OCI-LY7 (cell line): ENCODE data around the gene SPAG16. TPM values are rescaled to one million over a fixed set of nuclear protein-coding genes. Genes with fewer than 3 reads are reported as not detected.

ENCODE experiments used
- BruUV-seq: library from RNA; stranded (reverse); fragments of 400-500 nt; replicated peaks from 2 replicates; lab custom pipeline; 2021; lab: Mats Ljungman, UMichigan
- CTCF ChIA-PET: fragments of 300-600 bp; sonication (Branson Sonifier 250); formaldehyde crosslinking; loops from one replicate; lab custom pipeline; 2022; ENCODE audit warnings: antibody characterized with exemption; ENCODE audit not compliant: unreplicated experiment; lab: Charles Lee
- POLR2A ChIA-PET: fragments of 300-600 bp; sonication (Branson Sonifier 250); formaldehyde crosslinking; loops from one replicate; lab custom pipeline; 2022; ENCODE audit warnings: antibody characterized with exemption; lab: Charles Lee
- DNase-seq: peaks from one replicate; pipeline ENCODE4 v3.0.0-alpha.2; 2015; ENCODE audit warnings: low spot score
- H2AFZ ChIP-seq: fragments of 200-600 bp; sonication (generic), shearing (Covaris generic); 2 replicates; pipeline ENCODE4 v1.6.1; 2014; ENCODE audit warnings: mild to moderate bottlenecking, antibody characterized with exemption, low read length, moderate library complexity
- H3K27ac ChIP-seq: fragments of 200-600 bp; sonication (generic); 2 replicates; pipeline ENCODE4 v1.5.1; 2014; ENCODE audit warnings: mixed run types, low read depth, mild to moderate bottlenecking, moderate library complexity, low read length, inconsistent platforms; ENCODE audit not compliant: poor library complexity, severe bottlenecking
- H3K36me3 ChIP-seq: fragments of 200-600 bp; sonication (generic); 2 replicates; pipeline ENCODE4 v1.6.1; 2014; ENCODE audit warnings: mild to moderate bottlenecking, antibody characterized with exemption, low read length, moderate library complexity, mixed read lengths; ENCODE audit not compliant: insufficient read depth
- H3K4me1 ChIP-seq: fragments of 200-600 bp; sonication (generic); 2 replicates; pipeline ENCODE4 v1.5.1; 2014; ENCODE audit warnings: mild to moderate bottlenecking, low read length; ENCODE audit not compliant: insufficient read depth, poor library complexity, severe bottlenecking
- H3K4me2 ChIP-seq: fragments of 200-600 bp; sonication (generic); 2 replicates; pipeline ENCODE4 v1.6.1; 2014; ENCODE audit warnings: mild to moderate bottlenecking, low read length
- H3K4me3 ChIP-seq: fragments of 200-600 bp; sonication (generic); 2 replicates; pipeline ENCODE4 v1.5.1; 2014; ENCODE audit warnings: mild to moderate bottlenecking, low read depth, low read length; ENCODE audit not compliant: poor library complexity, severe bottlenecking
- H3K79me2 ChIP-seq: fragments of 200-600 bp; sonication (generic); 2 replicates; pipeline ENCODE4 v1.6.1; 2016; ENCODE audit warnings: low read depth, mild to moderate bottlenecking, low read length, moderate library complexity, mixed read lengths; ENCODE audit not compliant: insufficient read depth
- H3K9me2 ChIP-seq: fragments of 200-600 bp; sonication (generic); 2 replicates; pipeline ENCODE4 v1.6.1; 2016; ENCODE audit warnings: mild to moderate bottlenecking, low read length, mixed read lengths; ENCODE audit not compliant: insufficient read depth
- H3K9me3 ChIP-seq: fragments of 200-600 bp; sonication (generic); 2 replicates; pipeline ENCODE4 v1.6.1; 2014; ENCODE audit warnings: mild to moderate bottlenecking, mixed run types, low read length, mixed read lengths
- H4K20me1 ChIP-seq: fragments of 200-600 bp; sonication (generic); 2 replicates; pipeline ENCODE4 v1.6.1; 2014; ENCODE audit warnings: mild to moderate bottlenecking, antibody characterized with exemption, low read length, moderate library complexity, mixed read lengths; ENCODE audit not compliant: insufficient read depth
- CTCF ChIP-seq: fragments of 200-600 bp; sonication (generic); conservative IDR thresholded peaks from 2 replicates; pipeline ENCODE4 v1.5.1; 2014; ENCODE audit warnings: mild to moderate bottlenecking, antibody characterized with exemption, low read length, moderate library complexity, mixed read lengths
- EZH2phosphoT487 ChIP-seq: fragments of 200-600 bp; sonication (generic); IDR thresholded peaks from 2 replicates; pipeline ENCODE4 v1.6.1; 2018; ENCODE audit warnings: low read depth, borderline replicate concordance, mild to moderate bottlenecking, mixed run types, antibody characterized with exemption, low read length, moderate library complexity, mixed read lengths
- intact Hi-C: fragments of 100-400 bp; cut with micrococcal nuclease; formaldehyde crosslinking; loops from one replicate; pipeline ENCODE4 v1.10.0; 2022; ENCODE audit not compliant: unreplicated experiment
- total RNA-seq, 2 experiments: library from RNA; depleted of rRNA in 1 of 2; stranded (reverse); fragments of >200 nt in 1 of 2; shearing (Covaris generic) in 1 of 2; gene quantifications; 2 replicates each; pipeline ENCODE4 v1.2.3, GENCODE V29; 2014 to 2022

The SPAG16 gene
- total RNA-seq, 2 experiments from 2014 or later: 22.1 to 24.2 TPM

- ChIA-PET CTCF (no interaction called here), POLR2A (no interaction called here)
- Histone ChIP-seq H3K4me3 (no peak overlapping the region), H3K36me3 (no peaks in the 10 kb centered on the region), H2AFZ (no peak overlapping the region), H3K9me2 (no peaks in the 10 kb centered on the region), H3K4me2 (no peak overlapping the region), H3K4me1 (no peaks in the 10 kb centered on the region), H3K27ac (no peak overlapping the region), H3K9me3 (no peaks in the 10 kb centered on the region), H4K20me1 (no peaks in the 10 kb centered on the region), H3K79me2 (no peaks in the 10 kb centered on the region)
- BruUV-seq: no TSS peak
- DNase-seq: no peak
- no peak for TF ChIP-seq EZH2phosphoT487
- TF ChIP-seq CTCF: peak; percentile 44; the same call in 1 of the 2 replicates
- intact Hi-C loops: no loop called here
Measured at GRCh38 chr2:214378455-214379103, 1094.3 kb downstream of the SPAG16 start.

- Histone ChIP-seq H2AFZ (no peak overlapping the region), H3K4me1 (no peaks in the 10 kb centered on the region), H3K4me2 (no peak overlapping the region), H3K27ac (no peak overlapping the region), H3K4me3 (no peak overlapping the region), H3K79me2 (no peaks in the 10 kb centered on the region), H4K20me1 (no peaks in the 10 kb centered on the region), H3K9me2 (no peaks in the 10 kb centered on the region), H3K36me3 (no peaks in the 10 kb centered on the region), H3K9me3 (no peaks in the 10 kb centered on the region)
- ChIA-PET CTCF (no interaction called here), POLR2A (no interaction called here)
- no peak for DNase-seq
- intact Hi-C loops: no loop called here
- no TSS peak for BruUV-seq
- no peak for TF ChIP-seq EZH2phosphoT487
- TF ChIP-seq CTCF: no peak
Measured at GRCh38 chr2:214379227-214379626, 1095.0 kb downstream of the SPAG16 start.

- Histone ChIP-seq H3K27ac (no peak overlapping the region), H3K4me2 (no peak overlapping the region), H3K4me1 (no peaks in the 10 kb centered on the region), H2AFZ (no peak overlapping the region), H3K79me2 (no peaks in the 10 kb centered on the region), H3K9me3 (no peaks in the 10 kb centered on the region), H4K20me1 (no peaks in the 10 kb centered on the region), H3K36me3 (no peaks in the 10 kb centered on the region), H3K9me2 (no peaks in the 10 kb centered on the region), H3K4me3 (no peak overlapping the region)
- ChIA-PET POLR2A (no interaction called here), CTCF (no interaction called here)
- no peak for DNase-seq
- intact Hi-C loops: no loop called here
- TF ChIP-seq CTCF (no peak), EZH2phosphoT487 (no peak)
- BruUV-seq: no TSS peak
Measured at GRCh38 chr2:214380681-214381080, 1096.4 kb downstream of the SPAG16 start.
